Endothelial cell of umbilical vein (primary cell): ENCODE data around the gene RGL3. TPM values are rescaled to one million over a fixed set of nuclear protein-coding genes. Genes with fewer than 3 reads are reported as not detected.

ENCODE experiments used
- BruUV-seq: library from RNA; stranded (reverse); fragments of 400-500 nt; replicated peaks from 2 replicates; lab custom pipeline; 2021; lab: Mats Ljungman, UMichigan
- CTCF ChIA-PET: fragments of 300-600, 350-600 bp; sonication (Branson Sonifier 250); formaldehyde crosslinking; loops from one replicate; lab custom pipeline; 2021; ENCODE audit warnings: antibody characterized with exemption, inconsistent platforms; lab: Charles Lee
- POLR2A ChIA-PET: fragments of 300-600, 350-600 bp; sonication (Branson Sonifier 250); formaldehyde crosslinking; loops from one replicate; lab custom pipeline; 2021; ENCODE audit warnings: antibody characterized with exemption, inconsistent platforms; lab: Charles Lee
- DNase-seq: peaks from one replicate; pipeline ENCODE4 v3.0.0-alpha.2; 2011; ENCODE audit warnings: low read depth, low spot score
- FAIRE-seq: peaks from 2 replicates; lab custom pipeline; 2011; peaks lifted over from hg19 to GRCh38; lab: Jason Lieb, UNC
- H2AFZ ChIP-seq: 2 replicates; pipeline ENCODE4 v1.6.0; 2012; ENCODE audit warnings: low read depth, low read length, control low read depth, inconsistent platforms
- H3K27ac ChIP-seq: 2 replicates; pipeline ENCODE4 v1.5.1; 2011; ENCODE audit warnings: low read depth, mild to moderate bottlenecking, control low read depth, low read length, moderate library complexity; ENCODE audit not compliant: insufficient read depth
- H3K27me3 ChIP-seq, 2 experiments: 2 replicates each; pipeline versions ENCODE4 v1.6.0 to v1.6.1; 2011; ENCODE audit warnings: low read length in 2 of 2, mixed read lengths in 1 of 2; ENCODE audit not compliant: control insufficient read depth in 2 of 2, insufficient read depth in 2 of 2
- H3K36me3 ChIP-seq, 2 experiments: 2 replicates in 1 of 2; 3 replicates in 1 of 2; pipeline ENCODE4 v1.5.1; 2011; ENCODE audit warnings: low read length in 2 of 2, mild to moderate bottlenecking in 1 of 2, moderate library complexity in 1 of 2; ENCODE audit not compliant: control insufficient read depth in 2 of 2, insufficient read depth in 2 of 2; ENCODE audit errors: extremely low read depth in 1 of 2
- H3K4me1 ChIP-seq: 3 replicates; pipeline ENCODE4 v1.5.1; 2011; ENCODE audit warnings: mild to moderate bottlenecking, low read length; ENCODE audit not compliant: control insufficient read depth, insufficient read depth; ENCODE audit errors: extremely low read depth
- H3K4me2 ChIP-seq: 2 replicates; pipeline ENCODE4 v1.6.1; 2011; ENCODE audit warnings: low read length, control low read depth, mixed read lengths; ENCODE audit not compliant: insufficient read depth
- H3K4me3 ChIP-seq, 3 experiments: fragments of 200-600 bp in 1 of 3; sonication (generic), shearing (Covaris generic) in 1 of 3; replicated peaks in 1 of 3; 2 replicates each; pipeline ENCODE4 v1.5.1; 2011 to 2016; ENCODE audit warnings: control low read depth in 3 of 3, low read length in 3 of 3, mild to moderate bottlenecking in 2 of 3, inconsistent platforms in 1 of 3, low read depth in 1 of 3, moderate library complexity in 1 of 3; ENCODE audit not compliant: insufficient read depth in 1 of 3
- H3K79me2 ChIP-seq: 2 replicates; pipeline ENCODE4 v1.6.0; 2012; ENCODE audit warnings: low read length, inconsistent platforms; ENCODE audit not compliant: control insufficient read depth, insufficient read depth
- H3K9ac ChIP-seq: replicated peaks from 2 replicates; pipeline ENCODE3; 2011; ENCODE audit warnings: low read length, control low read depth; ENCODE audit not compliant: insufficient read depth; ENCODE audit errors: extremely low read depth
- H3K9me1 ChIP-seq: replicated peaks from 3 replicates; pipeline ENCODE4 v1.6.0; 2011; ENCODE audit warnings: mild to moderate bottlenecking, low read length; ENCODE audit not compliant: control insufficient read depth, insufficient read depth; ENCODE audit errors: extremely low read depth
- H3K9me3 ChIP-seq: replicated peaks from 2 replicates; pipeline ENCODE4 v1.5.1; 2012; ENCODE audit warnings: low read length, inconsistent platforms; ENCODE audit not compliant: control insufficient read depth, insufficient read depth
- H4K20me1 ChIP-seq: replicated peaks from 2 replicates; pipeline ENCODE3; 2011; ENCODE audit warnings: mild to moderate bottlenecking, low read length; ENCODE audit not compliant: control insufficient read depth, insufficient read depth; ENCODE audit errors: extremely low read depth
- CTCF ChIP-seq, 2 donors: IDR thresholded peaks; 1 replicate in 1 of 2; 2 replicates in 1 of 2; pipeline ENCODE4 v1.5.1; 2011; ENCODE audit warnings: low read length in 2 of 2, mild to moderate bottlenecking in 2 of 2, moderate library complexity in 2 of 2, control low read depth in 1 of 2, inconsistent platforms in 1 of 2, low read depth in 1 of 2; ENCODE audit not compliant: insufficient read depth in 1 of 2; ENCODE audit errors: extremely low read depth in 1 of 2
- EZH2 ChIP-seq: IDR thresholded peaks from 2 replicates; pipeline ENCODE4 v1.6.1; 2012; ENCODE audit warnings: borderline replicate concordance, low read depth, mild to moderate bottlenecking, moderate library complexity, low read length, inconsistent platforms; ENCODE audit not compliant: severe bottlenecking
- FOS ChIP-seq: IDR thresholded peaks from 2 replicates; pipeline ENCODE4 v1.6.1; 2011; ENCODE audit warnings: mild to moderate bottlenecking, low read length, moderate library complexity, borderline replicate concordance; ENCODE audit not compliant: insufficient read depth
- GATA2 ChIP-seq: IDR thresholded peaks from 2 replicates; pipeline ENCODE4 v1.7.0; 2011; ENCODE audit warnings: low read depth, mild to moderate bottlenecking, moderate library complexity, mixed read lengths, low read length; ENCODE audit not compliant: insufficient read length, insufficient read depth
- JUN ChIP-seq: IDR thresholded peaks from 2 replicates; pipeline ENCODE4 v1.6.1; 2011; ENCODE audit warnings: borderline replicate concordance, low read depth; ENCODE audit not compliant: insufficient read length, insufficient read depth
- MAX ChIP-seq: IDR thresholded peaks from 2 replicates; pipeline ENCODE4 v1.6.1; 2011; ENCODE audit not compliant: insufficient read depth, insufficient read length
- MYC ChIP-seq: IDR thresholded peaks from one replicate; pipeline ENCODE4 v1.6.1; 2011; ENCODE audit warnings: mild to moderate bottlenecking, low read depth, low read length
- POLR2A ChIP-seq: IDR thresholded peaks from 2 replicates; pipeline ENCODE4 v1.6.1; 2012; ENCODE audit warnings: low read depth, mild to moderate bottlenecking, control low read depth, low read length
- POLR2AphosphoS5 ChIP-seq: IDR thresholded peaks from 2 replicates; pipeline ENCODE4 v1.6.1; 2012; ENCODE audit warnings: low read depth, mild to moderate bottlenecking, control low read depth, low read length, moderate library complexity; ENCODE audit not compliant: insufficient read depth
- dilution Hi-C: fragments of 300-500 bp; cut with MboI; formaldehyde crosslinking; loops from one replicate; pipeline ENCODE4 v1.15.0; 2019; ENCODE audit warnings: low sequenced_read_pairs; ENCODE audit not compliant: extremely low pct_ligation_motif_present
- intact Hi-C: fragments of 100-400 bp; cut with micrococcal nuclease; formaldehyde crosslinking; loops from one replicate; pipeline ENCODE4 v1.10.0; 2022
- polyA plus RNA-seq, 4 experiments: library from polyadenylated mRNA; depleted of rRNA in 3 of 4; stranded (reverse) in 3 of 4; unstranded in 1 of 4; fragments of >200 nt; gene quantifications; 2 replicates each; pipeline versions ENCODE4 v1.2.1 to v1.2.3, GENCODE V29; 2011 to 2012; ENCODE audit warnings: missing spikeins in 1 of 4
- total RNA-seq: library from RNA; stranded (reverse); gene quantifications from 2 replicates; pipeline ENCODE4 v1.2.3, GENCODE V29; 2021

RGL3 gene
- total and polyA plus RNA-seq, 2 donors (not counting 3 experiments of a cell fraction or from before 2014, with no cell fraction given) = 0.23 to 5.2 TPM

GRCh38 chr19:11457831-11458230 lies 38.7 kb upstream of the RGL3 start:
- BruUV-seq = no TSS peak

More at GRCh38 chr19:11457831-11458230, 38.7 kb upstream of the RGL3 start:
- dilution Hi-C loops = no loop called here
- H3K27ac ChIP-seq = no peak overlapping the region
- no peaks in the 10 kb centered on the region for H3K4me1 ChIP-seq
- ChIA-PET CTCF (interaction anchor here (1.6 kb wide), 1 partner anchor 25 kb away, joined by 8 read pairs; no protein-coding TSS in a partner anchor), POLR2A (no interaction called here)
- no peak overlapping the region for H3K4me3 ChIP-seq
- TF ChIP-seq MYC = no peak
- no peak for TF ChIP-seq EZH2
- TF ChIP-seq CTCF (IDR thresholded peaks at IDR 0.05; ENCODE audit: extremely low read depth in 1 of 2, insufficient read depth in 1 of 2, low read depth in 1 of 2, low read length in 2 of 2) = no peak
- TF ChIP-seq GATA2 = no peak
- no peak for TF ChIP-seq FOS
- TF ChIP-seq POLR2AphosphoS5 = no peak
- no peak for TF ChIP-seq POLR2A
- TF ChIP-seq JUN = no peak
- no peak for TF ChIP-seq MAX
- H3K9me3 ChIP-seq = no peaks in the 10 kb centered on the region
- DNase-seq = no peak
- FAIRE-seq = no peak
- no peaks in the 10 kb centered on the region for H3K36me3 ChIP-seq
- no peak overlapping the region for H3K4me2 ChIP-seq
- H4K20me1 ChIP-seq = no peaks in the 10 kb centered on the region
- intact Hi-C loops = no loop called here
- no peaks in the 10 kb centered on the region for H3K9me1 ChIP-seq
- H2AFZ ChIP-seq = no peak overlapping the region
- no peaks in the 10 kb centered on the region for H3K79me2 ChIP-seq
- no peaks in the 10 kb centered on the region for H3K27me3 ChIP-seq
- H3K9ac ChIP-seq = no peak overlapping the region
